ENCODE measurements around the gene PRR22.
A peak's percentile ranks its signal among the peaks of the same experiment; 100 is the strongest.

The PRR22 gene

DNA sequence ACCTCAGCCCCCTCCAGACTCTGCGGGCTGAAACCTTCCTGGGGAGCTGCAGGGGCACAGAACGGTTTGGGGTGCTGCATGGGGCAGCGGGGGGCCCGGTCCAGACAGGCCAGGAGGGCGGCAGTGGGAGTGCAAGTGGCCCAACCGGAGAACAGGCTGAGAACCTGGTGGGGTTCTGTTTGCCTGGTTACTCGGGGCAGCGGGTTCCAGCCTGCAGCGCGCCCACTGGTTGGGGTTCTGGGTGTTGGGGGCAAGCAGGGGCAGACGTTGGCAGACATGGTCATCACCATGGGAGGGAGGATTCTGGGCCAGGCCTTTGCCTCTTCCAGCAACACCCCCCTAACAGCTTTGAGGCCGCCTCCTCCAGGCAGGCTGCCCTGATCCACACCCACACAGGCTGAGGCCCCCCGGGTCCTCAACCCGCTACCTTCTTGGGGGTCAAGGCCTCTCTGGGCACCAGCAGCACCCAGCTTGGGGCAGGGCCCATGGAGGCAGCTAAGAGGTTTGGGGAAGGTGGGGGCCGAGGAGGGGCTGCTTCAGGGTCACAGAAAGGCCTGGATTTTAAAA, at the start of gene PRR22:
TSS of gene PRR22 (minus strand) at position 166 of the 567 bp plus-strand sequence. CDS start at position 80, 86 bp downstream.
- TF ChIP-seq, protein P1, sequence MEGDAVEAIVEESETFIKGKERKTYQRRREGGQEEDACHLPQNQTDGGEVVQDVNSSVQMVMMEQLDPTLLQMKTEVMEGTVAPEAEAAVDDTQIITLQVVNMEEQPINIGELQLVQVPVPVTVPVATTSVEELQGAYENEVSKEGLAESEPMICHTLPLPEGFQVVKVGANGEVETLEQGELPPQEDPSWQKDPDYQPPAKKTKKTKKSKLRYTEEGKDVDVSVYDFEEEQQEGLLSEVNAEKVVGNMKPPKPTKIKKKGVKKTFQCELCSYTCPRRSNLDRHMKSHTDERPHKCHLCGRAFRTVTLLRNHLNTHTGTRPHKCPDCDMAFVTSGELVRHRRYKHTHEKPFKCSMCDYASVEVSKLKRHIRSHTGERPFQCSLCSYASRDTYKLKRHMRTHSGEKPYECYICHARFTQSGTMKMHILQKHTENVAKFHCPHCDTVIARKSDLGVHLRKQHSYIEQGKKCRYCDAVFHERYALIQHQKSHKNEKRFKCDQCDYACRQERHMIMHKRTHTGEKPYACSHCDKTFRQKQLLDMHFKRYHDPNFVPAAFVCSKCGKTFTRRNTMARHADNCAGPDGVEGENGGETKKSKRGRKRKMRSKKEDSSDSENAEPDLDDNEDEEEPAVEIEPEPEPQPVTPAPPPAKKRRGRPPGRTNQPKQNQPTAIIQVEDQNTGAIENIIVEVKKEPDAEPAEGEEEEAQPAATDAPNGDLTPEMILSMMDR (conservative IDR thresholded peaks at IDR 0.05; ENCODE audit: low read length), result no peak
- no peak for DNase-seq (ENCODE audit: low read depth)
- no peak within 1 kb of the TSS for H3K4me3 ChIP-seq (ENCODE audit: low read length)

DNA sequence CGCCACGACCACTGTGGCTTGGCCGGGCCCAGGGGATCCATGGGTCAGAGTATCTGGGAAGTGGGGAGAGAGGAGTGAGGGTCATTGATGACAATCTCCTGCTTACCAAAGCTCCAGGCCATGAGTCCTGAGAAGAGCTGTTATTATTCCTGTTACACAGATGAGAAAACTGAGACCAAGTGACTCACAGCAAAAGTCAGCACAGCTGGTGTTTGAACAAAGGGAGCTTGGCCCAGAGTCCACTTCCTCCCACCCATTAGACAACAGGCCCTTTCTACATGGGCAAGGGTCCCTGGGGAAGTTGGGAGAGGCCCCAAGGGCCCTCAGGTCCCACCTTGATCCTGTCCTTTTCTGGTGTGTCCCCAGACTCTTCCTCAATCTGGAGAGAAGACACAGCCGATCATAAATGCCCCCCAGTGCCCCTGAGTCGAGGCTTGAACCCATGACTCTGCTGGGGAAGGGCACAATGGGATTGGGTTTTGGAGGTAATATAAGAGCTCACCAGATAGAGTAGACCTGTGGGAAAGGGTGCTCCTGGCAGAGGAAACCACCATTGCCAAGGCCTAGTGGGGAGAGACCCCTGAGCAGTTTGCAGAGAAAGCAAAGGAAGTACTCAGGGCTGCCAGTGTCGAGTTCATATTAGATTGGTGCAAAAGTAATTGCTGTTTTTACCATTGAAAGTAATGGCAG, 48.1 kb upstream of the PRR22 start:
- no peak for DNase-seq (ENCODE audit: low read depth)
- no peak overlapping the region for H3K4me3 ChIP-seq (ENCODE audit: low read length)
- TF ChIP-seq, protein P1 (conservative IDR thresholded peaks at IDR 0.05; ENCODE audit: low read length), result no peak

DNA sequence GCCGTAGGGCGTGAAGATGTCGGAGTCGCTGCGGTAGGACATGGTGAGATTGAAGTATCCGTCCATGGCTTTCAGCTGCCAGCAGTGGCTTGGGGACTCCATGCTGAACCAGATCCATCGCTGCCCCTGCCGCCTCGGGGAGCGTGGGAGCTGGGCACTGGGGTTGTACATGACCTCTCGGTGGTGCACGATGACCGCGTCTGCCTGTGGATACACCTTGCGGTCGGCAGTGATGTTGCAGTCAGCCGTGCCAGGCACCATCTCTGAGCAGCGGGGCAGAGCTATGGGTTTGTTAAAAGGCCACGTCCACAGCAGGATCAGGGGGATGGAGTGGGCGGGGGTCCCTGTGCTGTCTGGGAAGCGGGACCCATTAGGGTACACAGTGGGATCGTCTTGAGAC, 47.5 kb upstream of the PRR22 start:
- DNase-seq (ENCODE audit: low read depth), result no peak
- TF ChIP-seq, protein P1 (conservative IDR thresholded peaks at IDR 0.05; ENCODE audit: low read length), result no peak
- H3K4me3 ChIP-seq (ENCODE audit: low read length), result no peak overlapping the region

DNA sequence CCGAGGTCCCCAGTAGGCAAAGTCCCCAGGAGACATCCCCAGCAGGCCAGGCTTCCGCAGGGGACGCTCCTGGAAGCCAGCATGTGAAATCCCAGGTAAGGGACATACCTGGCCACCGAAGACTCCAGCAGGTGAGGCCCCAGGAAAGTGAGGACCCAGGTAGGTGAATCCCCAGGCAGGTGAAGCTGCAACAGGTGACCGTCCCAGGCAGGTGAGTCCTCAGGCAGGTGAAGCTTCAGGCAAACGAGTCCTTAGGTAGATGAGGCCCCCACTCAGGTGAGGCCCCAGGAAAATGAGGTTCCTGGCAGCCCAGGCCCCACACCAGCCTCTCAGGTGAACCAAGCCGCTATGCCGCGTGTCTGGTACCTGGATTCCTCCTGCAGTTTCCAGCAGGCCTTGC, 46.6 kb upstream of the PRR22 start:
- no peak overlapping the region for H3K4me3 ChIP-seq (ENCODE audit: low read length)
- DNase-seq (ENCODE audit: low read depth), result no peak
- TF ChIP-seq, protein P1 (conservative IDR thresholded peaks at IDR 0.05; ENCODE audit: low read length), result no peak

DNA sequence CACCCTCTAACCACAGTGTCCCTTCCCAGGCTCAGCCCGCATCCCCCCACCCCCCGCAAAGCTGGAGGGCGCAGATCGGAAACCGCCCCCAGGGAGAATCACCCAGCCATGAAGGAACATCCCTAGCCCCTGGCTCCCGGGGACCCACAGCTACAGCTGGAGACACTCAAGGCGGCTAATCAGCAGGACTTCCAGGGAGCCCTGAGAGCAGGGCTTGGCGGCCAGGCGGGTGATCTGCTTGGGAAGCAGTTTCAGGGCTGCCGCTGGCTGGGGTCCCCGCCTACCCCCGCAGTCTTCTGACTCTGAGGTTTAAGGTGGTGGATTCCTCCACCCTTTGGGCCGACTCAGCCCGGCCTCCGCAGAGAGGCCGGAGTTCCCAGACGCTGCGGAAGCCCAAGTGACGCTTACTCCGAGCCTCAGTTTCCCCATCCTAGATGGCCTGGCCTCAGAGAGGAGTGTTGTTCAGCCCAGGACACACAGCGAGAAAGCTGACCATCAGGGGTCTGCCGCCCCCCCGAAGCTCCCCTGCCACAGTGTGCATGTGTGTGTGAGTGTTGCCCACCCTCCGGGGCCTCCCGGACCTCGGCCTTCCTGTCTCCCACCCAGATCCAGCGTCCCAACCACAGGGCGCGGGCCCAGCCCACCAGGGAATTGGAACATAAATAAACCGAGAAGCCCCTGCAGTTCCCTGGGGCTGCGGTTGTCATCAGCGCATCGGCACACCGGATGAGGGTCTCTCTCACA, 45.2 kb upstream of the PRR22 start:
- DNase-seq (ENCODE audit: low read depth), result no peak
- TF ChIP-seq, protein P1 (conservative IDR thresholded peaks at IDR 0.05; ENCODE audit: low read length), result no peak
- no peak overlapping the region for H3K4me3 ChIP-seq (ENCODE audit: low read length)

DNA sequence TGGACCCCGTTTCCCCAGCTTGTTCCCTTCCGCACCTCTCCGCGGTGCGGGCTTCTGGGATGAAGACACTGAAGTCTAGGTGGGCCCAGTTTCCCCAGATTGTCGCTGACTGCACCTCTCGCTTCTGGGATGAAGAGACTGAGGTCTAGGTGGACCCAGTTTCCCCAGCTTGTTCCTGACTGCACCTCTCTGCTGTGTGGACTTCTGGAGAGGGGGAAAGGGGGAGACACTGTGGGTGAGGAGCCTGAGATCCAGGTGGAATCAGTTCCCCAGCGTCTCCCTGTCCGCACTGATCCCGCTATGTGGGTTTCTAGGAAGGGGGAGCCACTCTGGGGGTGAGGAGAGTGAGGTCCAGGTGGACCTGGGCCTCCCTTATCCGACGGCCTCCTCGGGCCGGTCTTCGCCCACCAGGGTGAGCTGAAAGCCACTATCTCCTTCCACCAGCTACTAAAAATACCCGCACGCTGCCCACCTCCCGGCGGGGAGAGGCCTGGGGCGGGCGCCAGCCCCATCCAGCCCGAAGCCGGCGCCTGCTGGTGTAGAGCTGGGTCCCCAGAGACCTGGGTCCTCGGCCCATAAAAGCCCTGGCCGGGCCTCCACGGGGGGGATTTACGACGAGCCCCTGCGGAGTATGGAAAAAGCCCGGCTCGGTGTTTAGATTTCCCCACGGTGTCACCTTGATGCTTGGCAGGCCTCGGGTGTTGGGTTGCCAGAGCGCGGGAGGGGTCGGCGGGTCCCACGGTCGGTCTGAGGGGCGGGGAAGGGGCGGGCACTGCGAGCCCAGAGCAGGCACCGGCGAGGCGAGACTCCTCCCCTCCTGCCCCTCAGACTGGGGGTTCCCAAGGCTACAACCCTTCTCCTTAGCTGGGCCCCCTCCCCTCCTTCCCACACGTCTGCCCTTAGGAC, 44.4 kb upstream of the PRR22 start:
- peak overlapping the region; percentile 84 for H3K4me3 ChIP-seq (ENCODE audit: low read length)
- TF ChIP-seq, protein P1 (conservative IDR thresholded peaks at IDR 0.05; ENCODE audit: low read length), result peak; percentile 5; the same call in 1 of the 2 replicates
- DNase-seq (ENCODE audit: low read depth), result no peak

Measured in AG10803 (cell line).